ENCODE data around the gene PITPNM1. TPM values are rescaled to one million over a fixed set of nuclear protein-coding genes. Genes with fewer than 3 reads are reported as not detected.

The PITPNM1 gene
- total and polyA plus RNA-seq, 2 of the 13 experiments (the other 11 are each of a cell fraction or from before 2014, with no cell fraction given) = 8.2 to 8.5 TPM

DNA sequence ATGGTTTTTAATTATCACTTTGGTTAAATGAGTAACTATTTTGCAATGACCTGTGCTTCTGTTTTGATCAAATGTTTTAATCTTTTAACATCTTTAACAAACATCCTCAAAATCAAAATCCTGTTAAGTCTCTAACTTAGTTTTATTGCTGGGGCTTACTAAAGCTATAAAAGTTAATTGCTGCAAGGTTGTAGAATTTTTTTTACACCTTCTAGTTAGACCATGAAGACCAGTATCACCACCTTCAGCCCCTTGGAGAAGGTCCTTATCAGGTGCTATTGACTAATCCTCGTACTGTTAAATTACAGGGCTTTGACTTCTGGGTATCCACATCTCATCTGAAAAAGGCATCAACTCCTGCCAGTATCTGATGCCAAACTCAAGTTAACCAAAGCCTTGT lies 30.4 kb upstream of the PITPNM1 start:
- peaks cover 24% of the 10 kb centered on the region for H3K9me3 ChIP-seq (ENCODE audit: low read length)
- no peak for TF ChIP-seq ZSCAN21 (CRISPR knock-in tag; IDR thresholded peaks at IDR 0.05; ENCODE audit: borderline replicate concordance)
- TF ChIP-seq, protein P1, sequence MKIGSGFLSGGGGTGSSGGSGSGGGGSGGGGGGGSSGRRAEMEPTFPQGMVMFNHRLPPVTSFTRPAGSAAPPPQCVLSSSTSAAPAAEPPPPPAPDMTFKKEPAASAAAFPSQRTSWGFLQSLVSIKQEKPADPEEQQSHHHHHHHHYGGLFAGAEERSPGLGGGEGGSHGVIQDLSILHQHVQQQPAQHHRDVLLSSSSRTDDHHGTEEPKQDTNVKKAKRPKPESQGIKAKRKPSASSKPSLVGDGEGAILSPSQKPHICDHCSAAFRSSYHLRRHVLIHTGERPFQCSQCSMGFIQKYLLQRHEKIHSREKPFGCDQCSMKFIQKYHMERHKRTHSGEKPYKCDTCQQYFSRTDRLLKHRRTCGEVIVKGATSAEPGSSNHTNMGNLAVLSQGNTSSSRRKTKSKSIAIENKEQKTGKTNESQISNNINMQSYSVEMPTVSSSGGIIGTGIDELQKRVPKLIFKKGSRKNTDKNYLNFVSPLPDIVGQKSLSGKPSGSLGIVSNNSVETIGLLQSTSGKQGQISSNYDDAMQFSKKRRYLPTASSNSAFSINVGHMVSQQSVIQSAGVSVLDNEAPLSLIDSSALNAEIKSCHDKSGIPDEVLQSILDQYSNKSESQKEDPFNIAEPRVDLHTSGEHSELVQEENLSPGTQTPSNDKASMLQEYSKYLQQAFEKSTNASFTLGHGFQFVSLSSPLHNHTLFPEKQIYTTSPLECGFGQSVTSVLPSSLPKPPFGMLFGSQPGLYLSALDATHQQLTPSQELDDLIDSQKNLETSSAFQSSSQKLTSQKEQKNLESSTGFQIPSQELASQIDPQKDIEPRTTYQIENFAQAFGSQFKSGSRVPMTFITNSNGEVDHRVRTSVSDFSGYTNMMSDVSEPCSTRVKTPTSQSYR (CRISPR knock-in tag; IDR thresholded peaks at IDR 0.05; ENCODE audit: borderline replicate concordance) = no peak
- DNase-seq (ENCODE audit: low spot score) = no peak
- no peak overlapping the region for H3K4me3 ChIP-seq (replicated peaks in 1 of 3; ENCODE audit: insufficient read depth in 1 of 3, low read depth in 2 of 3, low read length in 3 of 3)
- no TSS peak for BruUV-seq (replicated peaks)
- H3K4me2 ChIP-seq (ENCODE audit: low read depth, low read length) = no peak overlapping the region
- H3K79me2 ChIP-seq (ENCODE audit: insufficient read depth, low read length) = no peaks in the 10 kb centered on the region
- H3K27ac ChIP-seq (ENCODE audit: extremely low read length, insufficient read depth, low read length) = no peak overlapping the region
- intact Hi-C loops (cut with micrococcal nuclease; ENCODE audit: unreplicated experiment) (no loop called here), in situ Hi-C loops (cut with HindIII; ENCODE audit: extremely low pct_ligation_motif_present, low pct_unique_long_range_greater_than_20kb) (no loop called here)
- no peaks in the 10 kb centered on the region for H3K27me3 ChIP-seq (ENCODE audit: control insufficient read depth in 1 of 2, insufficient read depth in 2 of 2, low read length in 2 of 2)
- ATAC-seq = no peak
- no peak for FAIRE-seq
- H3K9ac ChIP-seq (ENCODE audit: insufficient read depth, low read depth, low read length) = no peak overlapping the region
- no peaks in the 10 kb centered on the region for H3K36me3 ChIP-seq (replicated peaks in 1 of 2; ENCODE audit: control insufficient read depth in 1 of 2, insufficient read depth in 2 of 2, low read length in 2 of 2)
- ChIA-PET CTCF (ENCODE audit: low intra/inter-chr PET ratio, low total read pairs) (no interaction called here), POLR2A (no interaction called here)
- no peak overlapping the region for H2AFZ ChIP-seq (ENCODE audit: low read length)
- H4K20me1 ChIP-seq (ENCODE audit: insufficient read depth, low read length) = no peaks in the 10 kb centered on the region
- peaks cover 10% of the 10 kb centered on the region for H3K4me1 ChIP-seq (ENCODE audit: insufficient read depth, low read length)
- WGBS (ENCODE audit: low lambda C conversion rate) = 0% methylated on average over 1 of the region's 1 CpG

DNA sequence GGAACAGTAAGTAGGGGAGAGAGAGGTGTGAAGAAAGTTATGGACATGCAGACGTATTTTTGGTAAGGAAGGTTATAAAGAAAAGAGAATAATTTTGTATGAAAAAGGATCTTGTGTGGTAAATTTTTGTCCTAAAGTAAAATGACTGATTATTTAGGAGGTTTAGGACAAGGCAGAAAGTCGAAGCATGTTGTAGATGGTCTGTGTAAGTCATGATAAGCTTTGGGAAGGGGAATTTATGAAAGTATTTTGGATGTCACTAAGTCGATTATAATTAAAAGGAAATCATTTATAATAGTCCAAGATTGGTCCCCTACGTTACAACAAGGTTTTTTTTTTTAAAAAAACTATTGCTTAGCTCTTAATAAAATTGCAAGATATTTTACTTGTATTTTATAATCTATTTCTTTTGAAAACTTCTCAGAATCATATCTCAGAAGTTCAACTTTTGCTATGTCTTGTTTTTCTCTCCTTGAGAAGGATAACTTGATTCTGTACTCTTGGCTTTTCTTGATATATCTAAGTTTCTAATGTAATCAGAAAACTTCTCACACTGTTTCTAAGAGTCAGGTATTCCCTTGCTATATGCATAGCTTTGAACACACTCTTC lies 29.0 kb upstream of the PITPNM1 start:
- TF ChIP-seq ZNF552 (CRISPR knock-in tag; IDR thresholded peaks at IDR 0.05; ENCODE audit: borderline replicate concordance) (no peak), ZNF724P (CRISPR knock-in tag; IDR thresholded peaks at IDR 0.05; ENCODE audit: borderline replicate concordance) (peak; percentile 93; the same call in 1 of the 2 replicates), FOXP1 (IDR thresholded peaks at IDR 0.05) (no peak), FOXP1 (CRISPR knock-in tag; IDR thresholded peaks at IDR 0.05) (no peak), TOPORS (CRISPR knock-in tag; IDR thresholded peaks at IDR 0.05) (peak; percentile 80), PCBP2 (optimal IDR thresholded peaks at IDR 0.05; ENCODE audit: low read depth, low read length, poor library complexity, severe bottlenecking) (no peak), MLLT10 (CRISPR knock-in tag; IDR thresholded peaks at IDR 0.05) (no peak), ZFP36 (IDR thresholded peaks at IDR 0.05; ENCODE audit: borderline replicate concordance, low read depth, low read length, partially characterized antibody) (peak; percentile 93)
- TF ChIP-seq, protein P2, sequence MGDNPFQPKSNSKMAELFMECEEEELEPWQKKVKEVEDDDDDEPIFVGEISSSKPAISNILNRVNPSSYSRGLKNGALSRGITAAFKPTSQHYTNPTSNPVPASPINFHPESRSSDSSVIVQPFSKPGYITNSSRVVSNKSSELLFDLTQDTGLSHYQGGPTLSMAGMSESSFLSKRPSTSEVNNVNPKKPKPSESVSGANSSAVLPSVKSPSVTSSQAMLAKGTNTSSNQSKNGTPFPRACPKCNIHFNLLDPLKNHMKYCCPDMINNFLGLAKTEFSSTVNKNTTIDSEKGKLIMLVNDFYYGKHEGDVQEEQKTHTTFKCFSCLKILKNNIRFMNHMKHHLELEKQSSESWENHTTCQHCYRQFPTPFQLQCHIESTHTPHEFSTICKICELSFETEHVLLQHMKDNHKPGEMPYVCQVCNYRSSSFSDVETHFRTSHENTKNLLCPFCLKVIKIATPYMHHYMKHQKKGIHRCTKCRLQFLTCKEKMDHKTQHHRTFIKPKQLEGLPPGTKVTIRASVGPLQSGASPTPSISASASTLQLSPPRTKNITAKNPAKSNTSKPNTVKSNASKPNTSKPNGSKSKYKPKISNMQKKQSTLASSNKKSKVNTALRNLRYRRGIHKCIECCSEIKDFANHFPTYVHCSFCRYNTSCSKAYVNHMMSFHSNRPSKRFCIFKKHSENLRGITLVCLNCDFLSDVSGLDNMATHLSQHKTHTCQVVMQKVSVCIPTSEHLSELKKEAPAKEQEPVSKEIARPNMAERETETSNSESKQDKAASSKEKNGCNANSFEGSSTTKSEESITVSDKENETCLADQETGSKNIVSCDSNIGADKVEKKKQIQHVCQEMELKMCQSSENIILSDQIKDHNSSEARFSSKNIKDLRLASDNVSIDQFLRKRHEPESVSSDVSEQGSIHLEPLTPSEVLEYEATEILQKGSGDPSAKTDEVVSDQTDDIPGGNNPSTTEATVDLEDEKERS (CRISPR knock-in tag; IDR thresholded peaks at IDR 0.05) = 0 out of 2 replicates have a peak, but pooled peaks have one; percentile 57
- intact Hi-C loops (cut with micrococcal nuclease; ENCODE audit: unreplicated experiment) = no loop called here
- ChIA-PET POLR2A (no interaction called here), CTCF (ENCODE audit: low intra/inter-chr PET ratio, low total read pairs) (no interaction called here)
- BruUV-seq (replicated peaks) = no TSS peak
- no peak for FAIRE-seq
- Histone ChIP-seq H3K36me3 (replicated peaks in 1 of 2; ENCODE audit: control insufficient read depth in 1 of 2, insufficient read depth in 2 of 2, low read length in 2 of 2) (no peaks in the 10 kb centered on the region), H4K20me1 (ENCODE audit: insufficient read depth, low read length) (no peaks in the 10 kb centered on the region), H3K27ac (ENCODE audit: extremely low read length, insufficient read depth, low read length) (no peak overlapping the region), H3K4me2 (ENCODE audit: low read depth, low read length) (no peak overlapping the region), H3K9ac (ENCODE audit: insufficient read depth, low read depth, low read length) (no peak overlapping the region), H3K79me2 (ENCODE audit: insufficient read depth, low read length) (no peaks in the 10 kb centered on the region), H3K4me1 (ENCODE audit: insufficient read depth, low read length) (peaks cover 7% of the 10 kb centered on the region), H3K9me3 (ENCODE audit: low read length) (peaks cover 24% of the 10 kb centered on the region), H3K4me3 (replicated peaks in 1 of 3; ENCODE audit: insufficient read depth in 1 of 3, low read depth in 2 of 3, low read length in 3 of 3) (no peak overlapping the region), H2AFZ (ENCODE audit: low read length) (no peak overlapping the region), H3K27me3 (ENCODE audit: control insufficient read depth in 1 of 2, insufficient read depth in 2 of 2, low read length in 2 of 2) (no peaks in the 10 kb centered on the region)
- no peak for DNase-seq (ENCODE audit: low spot score)
- in situ Hi-C loops (cut with HindIII; ENCODE audit: extremely low pct_ligation_motif_present, low pct_unique_long_range_greater_than_20kb) = no loop called here
- no peak for ATAC-seq
- 2% methylated on average over 4 of the region's 4 CpGs for WGBS (ENCODE audit: low lambda C conversion rate)

Data from HepG2 (cell line).